Muscle layer of colon (tissue), 2 donors: ENCODE measurements around the gene CMIP.

ENCODE experiments used
- H3K27ac ChIP-seq: one replicate; pipeline ENCODE4 v1.7.0; 2013; ENCODE audit warnings: low read depth, mild to moderate bottlenecking, low read length, moderate library complexity
- H3K27me3 ChIP-seq, 2 donors: one replicate each; pipeline ENCODE4 v1.7.0; 2013; ENCODE audit warnings: low read length in 2 of 2, mild to moderate bottlenecking in 2 of 2; ENCODE audit not compliant: insufficient read depth in 2 of 2, control insufficient read depth in 1 of 2
- H3K36me3 ChIP-seq: one replicate; pipeline ENCODE4 v1.7.0; 2013; ENCODE audit warnings: mild to moderate bottlenecking, low read length; ENCODE audit not compliant: insufficient read depth
- H3K4me1 ChIP-seq: one replicate; pipeline ENCODE4 v1.7.0; 2013; ENCODE audit warnings: mild to moderate bottlenecking, low read length; ENCODE audit not compliant: insufficient read depth
- H3K4me3 ChIP-seq, 2 donors: one replicate each; pipeline ENCODE4 v1.7.0; 2013; ENCODE audit warnings: low read length in 2 of 2, low read depth in 1 of 2, mild to moderate bottlenecking in 1 of 2, moderate library complexity in 1 of 2
- H3K9ac ChIP-seq: one replicate; pipeline ENCODE4 v1.7.0; 2013; ENCODE audit warnings: low read length
- H3K9me3 ChIP-seq: one replicate; pipeline ENCODE4 v1.7.0; 2013; ENCODE audit warnings: mild to moderate bottlenecking, low read length
- donor health status: abdominal sarcoma.
- donor health status: Adenocarcinoma of cecum.

CMIP gene

GRCh38 chr16:81712681-81713080, 268.1 kb downstream of the CMIP start:
- Histone ChIP-seq H3K9me3 (no peaks in the 10 kb centered on the region), H3K9ac (no peak overlapping the region), H3K4me1 (peaks cover 24% of the 10 kb centered on the region), H3K27ac (no peak overlapping the region), H3K27me3 (no peaks in the 10 kb centered on the region), H3K36me3 (peaks cover 17% of the 10 kb centered on the region), H3K4me3 (no peak overlapping the region)

- Histone ChIP-seq H3K4me1 (peaks cover 18% of the 10 kb centered on the region), H3K27me3 (no peaks in the 10 kb centered on the region), H3K9me3 (no peaks in the 10 kb centered on the region), H3K27ac (no peak overlapping the region), H3K4me3 (no peak overlapping the region), H3K36me3 (peaks cover 12% of the 10 kb centered on the region), H3K9ac (no peak overlapping the region)
These were observed 268.7 kb downstream of the CMIP start for GRCh38 chr16:81713295-81713772.

GRCh38 chr16:81713796-81714195, 269.2 kb downstream of the CMIP start:
- Histone ChIP-seq H3K9ac (no peak overlapping the region), H3K4me1 (peaks cover 13% of the 10 kb centered on the region), H3K36me3 (peaks cover 8% of the 10 kb centered on the region), H3K9me3 (no peaks in the 10 kb centered on the region), H3K27me3 (no peaks in the 10 kb centered on the region), H3K4me3 (no peak overlapping the region), H3K27ac (no peak overlapping the region)

DNA sequence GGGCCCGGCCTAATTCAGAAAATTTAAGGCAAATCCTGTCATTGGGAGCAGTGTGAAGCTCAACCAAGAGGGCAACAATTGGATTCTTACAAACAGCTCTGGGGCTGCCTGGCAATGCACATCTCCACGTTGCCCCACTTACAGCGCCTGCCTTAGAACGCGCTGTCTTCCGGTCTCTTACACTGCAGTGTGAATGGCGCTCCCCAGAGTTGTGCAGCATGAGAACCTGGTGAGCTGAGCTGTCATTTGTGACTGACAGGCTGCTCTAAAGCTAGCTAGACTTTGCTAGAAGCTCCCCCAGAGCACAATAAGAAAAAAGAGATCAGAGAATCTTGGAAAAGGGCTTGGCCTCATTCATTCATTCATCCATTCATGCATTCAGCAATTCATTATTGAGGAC, 270.0 kb downstream of the CMIP start:
- H3K36me3 ChIP-seq: no peaks in the 10 kb centered on the region
- H3K4me3 ChIP-seq: no peak overlapping the region
- H3K9ac ChIP-seq: no peak overlapping the region
- no peak overlapping the region for H3K27ac ChIP-seq
- no peaks in the 10 kb centered on the region for H3K9me3 ChIP-seq
- peaks cover 9% of the 10 kb centered on the region for H3K4me1 ChIP-seq
- no peaks in the 10 kb centered on the region for H3K27me3 ChIP-seq

DNA sequence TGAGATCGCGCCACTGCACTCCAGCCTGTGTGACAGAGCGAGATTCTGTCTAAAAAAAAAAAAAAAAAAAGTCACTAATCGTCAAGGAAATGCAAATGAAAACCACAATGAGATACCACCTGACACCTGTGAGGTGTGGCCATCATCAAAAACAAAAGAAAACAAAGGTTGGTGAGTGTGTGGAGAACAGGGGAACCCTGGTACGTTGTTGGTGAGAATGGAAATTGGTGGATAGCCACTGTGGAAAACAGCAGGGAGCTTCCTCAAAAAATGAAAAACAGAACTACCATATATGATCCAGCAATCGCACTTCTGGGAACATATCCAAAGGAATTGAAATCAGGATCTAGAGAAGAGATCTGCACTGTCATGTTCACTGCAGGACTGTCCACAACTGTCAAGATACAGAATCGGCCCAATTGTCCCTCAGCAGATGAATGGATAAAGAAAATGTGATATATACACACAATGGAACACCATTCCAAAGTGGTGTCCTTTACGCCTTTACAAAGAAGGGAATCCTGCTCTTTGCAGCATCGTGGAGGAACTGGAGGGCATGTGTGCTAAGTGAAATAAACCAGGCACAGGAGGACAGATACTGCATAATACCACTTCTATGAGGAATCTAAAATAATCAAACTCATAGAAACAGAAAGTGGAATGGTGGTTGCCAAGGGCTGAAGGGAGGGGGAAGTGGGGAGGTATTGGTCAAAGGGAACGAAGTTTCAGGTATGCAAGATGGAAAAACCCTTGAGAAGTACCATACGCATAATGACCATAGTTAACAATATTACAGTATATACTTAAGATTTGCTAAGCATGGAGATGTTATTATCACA, 271.0 kb downstream of the CMIP start:
- peak overlapping the region; percentile 55 for H3K27ac ChIP-seq
- H3K27me3 ChIP-seq: no peaks in the 10 kb centered on the region
- H3K9me3 ChIP-seq: no peaks in the 10 kb centered on the region
- H3K4me1 ChIP-seq: peaks cover 19% of the 10 kb centered on the region
- H3K4me3 ChIP-seq: peak overlapping the region in 1 of 2 donors; percentile 18
- no peaks in the 10 kb centered on the region for H3K36me3 ChIP-seq
- no peak overlapping the region for H3K9ac ChIP-seq

GRCh38 chr16:81716478-81717225, 272.0 kb downstream of the CMIP start:
- Histone ChIP-seq H3K4me3 (no peak overlapping the region), H3K9ac (no peak overlapping the region), H3K4me1 (peaks cover 27% of the 10 kb centered on the region), H3K36me3 (no peaks in the 10 kb centered on the region), H3K9me3 (no peaks in the 10 kb centered on the region), H3K27me3 (no peaks in the 10 kb centered on the region), H3K27ac (no peak overlapping the region)

DNA sequence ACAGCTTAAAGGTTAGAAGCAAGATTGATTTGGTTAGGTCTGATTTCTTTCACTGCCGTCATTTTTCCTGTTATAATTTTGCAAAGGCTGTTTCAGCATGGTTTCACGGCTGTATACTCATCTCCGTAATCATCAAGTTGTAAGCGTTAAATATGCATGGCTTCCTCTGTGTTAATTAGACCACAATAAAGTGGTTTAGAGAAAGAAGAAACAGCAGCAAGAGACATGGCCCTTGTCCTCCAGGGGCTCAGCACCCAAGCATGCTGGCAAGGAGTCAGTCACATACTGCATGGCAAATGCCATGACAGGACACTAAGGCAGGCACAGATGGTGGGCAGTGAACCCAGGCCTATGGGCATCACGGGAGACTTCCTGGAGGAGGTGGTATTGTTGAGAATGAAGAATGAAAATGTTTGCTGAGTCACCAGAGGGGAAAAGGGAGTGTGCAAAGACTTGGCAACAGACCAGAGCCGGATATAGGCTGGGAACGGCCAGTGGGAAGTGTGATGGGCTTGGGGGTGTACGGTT, 273.1 kb downstream of the CMIP start:
- H3K36me3 ChIP-seq: no peaks in the 10 kb centered on the region
- H3K9me3 ChIP-seq: no peaks in the 10 kb centered on the region
- no peaks in the 10 kb centered on the region for H3K27me3 ChIP-seq
- no peak overlapping the region for H3K4me3 ChIP-seq
- H3K4me1 ChIP-seq: peaks cover 21% of the 10 kb centered on the region
- no peak overlapping the region for H3K9ac ChIP-seq
- no peak overlapping the region for H3K27ac ChIP-seq

- Histone ChIP-seq H3K27me3 (no peaks in the 10 kb centered on the region), H3K4me1 (peaks cover 21% of the 10 kb centered on the region), H3K9ac (no peak overlapping the region), H3K4me3 (no peak overlapping the region), H3K9me3 (no peaks in the 10 kb centered on the region), H3K27ac (no peak overlapping the region), H3K36me3 (no peaks in the 10 kb centered on the region)
These were observed 274.0 kb downstream of the CMIP start for GRCh38 chr16:81718637-81719036.

GRCh38 chr16:81719993-81720392, 275.4 kb downstream of the CMIP start:
- H3K27ac ChIP-seq: no peak overlapping the region
- peaks cover 21% of the 10 kb centered on the region for H3K4me1 ChIP-seq
- no peaks in the 10 kb centered on the region for H3K27me3 ChIP-seq
- no peaks in the 10 kb centered on the region for H3K9me3 ChIP-seq
- H3K4me3 ChIP-seq: no peak overlapping the region
- H3K36me3 ChIP-seq: no peaks in the 10 kb centered on the region
- no peak overlapping the region for H3K9ac ChIP-seq

GRCh38 chr16:81720973-81721906, 276.6 kb downstream of the CMIP start:
- Histone ChIP-seq H3K4me3 (peak overlapping the region in 1 of 2 donors; percentile 21), H3K9me3 (no peaks in the 10 kb centered on the region), H3K27me3 (no peaks in the 10 kb centered on the region), H3K27ac (no peak overlapping the region), H3K4me1 (peaks cover 21% of the 10 kb centered on the region), H3K9ac (no peak overlapping the region), H3K36me3 (no peaks in the 10 kb centered on the region)
